CD14-positive monocyte (primary cell): ENCODE data around the gene RPEL1. TPM values are rescaled to one million over a fixed set of nuclear protein-coding genes. Genes with fewer than 3 reads are reported as not detected.

Experiments
- DNase-seq, 3 donors: peaks; one replicate each; pipeline ENCODE4 v3.0.0-alpha.2; 2011 to 2022
- H2AFZ ChIP-seq: 2 replicates; pipeline ENCODE4 v1.6.0; 2012; ENCODE audit warnings: mild to moderate bottlenecking, low read depth, low read length, inconsistent platforms; ENCODE audit not compliant: insufficient read depth, poor library complexity, severe bottlenecking
- H3K27ac ChIP-seq, 2 donors: 1 replicate in 1 of 2; 2 replicates in 1 of 2; pipeline ENCODE4 v1.5.1; 2012 to 2013; ENCODE audit warnings: low read length in 2 of 2, control low read depth in 1 of 2, inconsistent platforms in 1 of 2, low read depth in 1 of 2, mild to moderate bottlenecking in 1 of 2
- H3K27me3 ChIP-seq, 2 donors: one replicate each; pipeline versions ENCODE4 v1.6.0 to v1.6.1; 2011 to 2013; ENCODE audit warnings: low read length in 2 of 2; ENCODE audit not compliant: control insufficient read depth in 2 of 2, insufficient read depth in 2 of 2
- H3K36me3 ChIP-seq, 2 donors: replicated peaks in 1 of 2; 1 replicate in 1 of 2; 2 replicates in 1 of 2; pipeline versions ENCODE4 v1.5.1 to v1.6.1; 2012 to 2013; ENCODE audit warnings: low read length in 2 of 2, control low read depth in 1 of 2, inconsistent platforms in 1 of 2, mild to moderate bottlenecking in 1 of 2; ENCODE audit not compliant: insufficient read depth in 2 of 2, control insufficient read depth in 1 of 2
- H3K4me1 ChIP-seq, 2 donors: 1 replicate in 1 of 2; 2 replicates in 1 of 2; pipeline versions ENCODE4 v1.5.1 to v1.6.1; 2012 to 2013; ENCODE audit warnings: low read length in 2 of 2, control low read depth in 1 of 2, inconsistent platforms in 1 of 2, mild to moderate bottlenecking in 1 of 2, moderate library complexity in 1 of 2; ENCODE audit not compliant: insufficient read depth in 2 of 2, control insufficient read depth in 1 of 2
- H3K4me2 ChIP-seq: replicated peaks from 2 replicates; pipeline ENCODE3; 2012; ENCODE audit warnings: low read length, moderate library complexity, mild to moderate bottlenecking; ENCODE audit not compliant: poor library complexity, severe bottlenecking; ENCODE audit errors: extremely low read depth
- H3K4me3 ChIP-seq, 3 experiments: fragments of 200-600 bp in 1 of 3; sonication (generic) in 1 of 3; replicated peaks in 1 of 3; 1 replicate in 2 of 3; 2 replicates in 1 of 3; pipeline ENCODE4 v1.5.1; 2011 to 2013; ENCODE audit warnings: low read length in 3 of 3, mild to moderate bottlenecking in 3 of 3, control low read depth in 2 of 3, low read depth in 2 of 3, inconsistent platforms in 1 of 3, moderate library complexity in 1 of 3
- H3K79me2 ChIP-seq: 2 replicates; pipeline ENCODE4 v1.6.0; 2012; ENCODE audit warnings: mild to moderate bottlenecking, control low read depth, inconsistent platforms, low read length, moderate library complexity; ENCODE audit not compliant: insufficient read depth
- H3K9ac ChIP-seq: 2 replicates; pipeline ENCODE4 v1.6.0; 2017; ENCODE audit warnings: low read length, mild to moderate bottlenecking; ENCODE audit not compliant: insufficient read depth, poor library complexity, severe bottlenecking
- H3K9me3 ChIP-seq, 2 donors: replicated peaks in 1 of 2; 1 replicate in 1 of 2; 2 replicates in 1 of 2; pipeline versions ENCODE4 v1.5.1 to v1.6.1; 2012 to 2013; ENCODE audit warnings: low read length in 2 of 2, control low read depth in 1 of 2; ENCODE audit not compliant: control insufficient read depth in 1 of 2, insufficient read depth in 1 of 2
- H4K20me1 ChIP-seq: 2 replicates; pipeline ENCODE4 v1.6.0; 2012; ENCODE audit warnings: mild to moderate bottlenecking, low read length, control low read depth, moderate library complexity; ENCODE audit not compliant: insufficient read depth
- H3K27ac Mint-ChIP-seq, 7 donors: one replicate each; pipeline ENCODE4 v1.8.0; 2020; ENCODE audit warnings: mild to moderate bottlenecking in 7 of 7, mixed read lengths in 7 of 7, moderate library complexity in 6 of 7, inconsistent platforms in 2 of 7
- H3K27me3 Mint-ChIP-seq, 3 donors: one replicate each; pipeline ENCODE4 v1.8.0; 2021 to 2022; ENCODE audit warnings: low read depth in 3 of 3, mild to moderate bottlenecking in 3 of 3, mixed read lengths in 3 of 3, moderate library complexity in 3 of 3, inconsistent platforms in 1 of 3
- H3K36me3 Mint-ChIP-seq, 2 donors: one replicate each; pipeline ENCODE4 v1.8.0; 2020; ENCODE audit warnings: mixed read lengths in 2 of 2, inconsistent platforms in 1 of 2, mild to moderate bottlenecking in 1 of 2
- H3K4me1 Mint-ChIP-seq: one replicate; pipeline ENCODE4 v1.8.0; 2020; ENCODE audit warnings: mild to moderate bottlenecking, mixed read lengths
- H3K4me3 Mint-ChIP-seq, 2 donors: one replicate each; pipeline ENCODE4 v1.8.0; 2020; ENCODE audit warnings: mild to moderate bottlenecking in 2 of 2, mixed read lengths in 2 of 2, moderate library complexity in 1 of 2
- H3K9me3 Mint-ChIP-seq, 7 donors: one replicate each; pipeline ENCODE4 v1.8.0; 2020 to 2022; ENCODE audit warnings: mixed read lengths in 7 of 7, mild to moderate bottlenecking in 6 of 7, moderate library complexity in 6 of 7, inconsistent platforms in 2 of 7
- WGBS: methylation state at CpG from one replicate; pipeline ENCODE4 v1.1.5; 2013; ENCODE audit warnings: missing lambda C conversion rate; ENCODE audit not compliant: insufficient coverage; 5-methylcytosine and 5-hydroxymethylcytosine counted together
- intact Hi-C, 2 donors: fragments of 100-400 bp; cut with micrococcal nuclease; formaldehyde crosslinking; loops; one replicate each; pipeline versions ENCODE4 v1.15.0 to v1.15.1; 2023
- polyA plus RNA-seq, 3 donors: library from polyadenylated mRNA; depleted of rRNA in 1 of 3; unstranded in 2 of 3; stranded (reverse) in 1 of 3; fragments of 300-500 nt in 2 of 3; fragments of >200 nt in 1 of 3; fragmentation: Illumina TruSeq in 2 of 3; gene quantifications; 1 replicate in 2 of 3; 2 replicates in 1 of 3; pipeline ENCODE4 v1.2.3, GENCODE V29; 2012 to 2021
- TF ChIP-seq, protein P1 (sequence below): fragments of 200-600 bp; IDR thresholded peaks from one replicate; pipeline ENCODE4 v1.8.0; 2022; ENCODE audit warnings: antibody characterized with exemption, mild to moderate bottlenecking

Gene RPEL1
- polyA plus RNA-seq, 3 donors, result not detected

DNA sequence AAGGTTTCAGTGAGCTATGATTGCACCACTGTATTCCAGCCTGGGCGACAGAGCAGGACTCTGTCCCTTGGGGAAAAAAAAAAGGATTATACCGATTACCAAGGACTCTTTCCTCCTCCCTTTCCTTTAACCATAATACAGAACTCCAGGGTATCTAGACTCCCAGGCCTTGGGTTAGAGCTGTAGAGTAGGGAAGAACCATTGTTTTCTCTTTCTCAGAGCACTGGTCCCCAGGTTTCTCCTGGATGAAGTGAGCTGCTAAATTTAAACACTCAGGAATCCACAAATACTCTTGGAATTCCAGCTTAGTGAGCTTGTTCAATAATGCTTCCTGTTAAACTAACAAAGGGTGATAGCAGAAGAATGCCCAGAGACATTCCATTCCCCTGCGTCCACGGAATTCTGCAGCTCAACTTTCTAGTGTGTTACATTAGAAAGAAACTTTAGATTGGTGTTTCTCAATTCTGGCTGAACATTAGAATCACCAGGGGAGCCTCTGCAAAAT lies 14.6 kb upstream of the RPEL1 start:
- H3K27me3 Mint-ChIP-seq, result peaks cover 0 to 5% (median 0%) of the 10 kb centered on the region in 3 donors
- Histone ChIP-seq H3K9ac (no peak overlapping the region), H3K4me2 (no peak overlapping the region), H3K4me1 (peaks cover 33 to 44% of the 10 kb centered on the region in 2 donors), H4K20me1 (no peaks in the 10 kb centered on the region), H3K27me3 (no peaks in the 10 kb centered on the region), H3K9me3 (no peaks in the 10 kb centered on the region), H3K79me2 (no peaks in the 10 kb centered on the region), H3K27ac (no peak overlapping the region), H3K36me3 (no peaks in the 10 kb centered on the region), H3K4me3 (no peak overlapping the region), H2AFZ (no peak overlapping the region)
- no peak overlapping the region for H3K27ac Mint-ChIP-seq
- WGBS, result 100% methylated on average over 2 of the region's 4 CpGs
- intact Hi-C loops, result no loop called here
- TF ChIP-seq, protein P1, sequence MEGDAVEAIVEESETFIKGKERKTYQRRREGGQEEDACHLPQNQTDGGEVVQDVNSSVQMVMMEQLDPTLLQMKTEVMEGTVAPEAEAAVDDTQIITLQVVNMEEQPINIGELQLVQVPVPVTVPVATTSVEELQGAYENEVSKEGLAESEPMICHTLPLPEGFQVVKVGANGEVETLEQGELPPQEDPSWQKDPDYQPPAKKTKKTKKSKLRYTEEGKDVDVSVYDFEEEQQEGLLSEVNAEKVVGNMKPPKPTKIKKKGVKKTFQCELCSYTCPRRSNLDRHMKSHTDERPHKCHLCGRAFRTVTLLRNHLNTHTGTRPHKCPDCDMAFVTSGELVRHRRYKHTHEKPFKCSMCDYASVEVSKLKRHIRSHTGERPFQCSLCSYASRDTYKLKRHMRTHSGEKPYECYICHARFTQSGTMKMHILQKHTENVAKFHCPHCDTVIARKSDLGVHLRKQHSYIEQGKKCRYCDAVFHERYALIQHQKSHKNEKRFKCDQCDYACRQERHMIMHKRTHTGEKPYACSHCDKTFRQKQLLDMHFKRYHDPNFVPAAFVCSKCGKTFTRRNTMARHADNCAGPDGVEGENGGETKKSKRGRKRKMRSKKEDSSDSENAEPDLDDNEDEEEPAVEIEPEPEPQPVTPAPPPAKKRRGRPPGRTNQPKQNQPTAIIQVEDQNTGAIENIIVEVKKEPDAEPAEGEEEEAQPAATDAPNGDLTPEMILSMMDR, result no peak
- DNase-seq, result no peak
- H3K36me3 Mint-ChIP-seq, result no peaks in the 10 kb centered on the region
- H3K4me3 Mint-ChIP-seq, result no peak overlapping the region
- peaks cover 42% of the 10 kb centered on the region for H3K4me1 Mint-ChIP-seq
- peaks cover 0 to 2% (median 0%) of the 10 kb centered on the region in 7 donors for H3K9me3 Mint-ChIP-seq

DNA sequence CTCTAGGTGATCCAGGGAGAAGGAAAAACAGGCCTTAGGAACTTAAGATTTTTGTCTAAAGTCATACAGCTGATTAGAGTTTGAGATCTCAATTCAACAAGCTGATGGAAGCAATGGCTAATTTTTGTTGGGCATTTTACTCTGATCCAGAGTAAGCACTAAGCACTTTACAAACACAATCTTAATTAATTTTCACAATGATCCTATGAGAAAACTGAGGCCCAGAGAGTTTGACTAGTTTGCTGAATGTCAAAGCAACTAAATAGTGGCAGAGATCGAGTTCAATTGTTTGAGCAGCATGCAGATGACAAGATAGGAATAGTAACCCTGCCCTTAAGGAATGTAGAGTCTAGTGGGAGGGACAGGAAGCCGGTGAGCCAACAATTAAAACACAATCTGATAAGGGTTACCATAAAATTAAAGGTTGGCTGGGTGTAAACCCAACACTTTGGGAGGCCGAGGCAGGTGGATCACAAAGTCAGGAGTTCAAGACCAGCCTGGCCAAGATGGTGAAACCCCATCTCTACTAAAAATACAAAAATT lies 13.5 kb upstream of the RPEL1 start:
- no peak overlapping the region for H2AFZ ChIP-seq
- no peaks in the 10 kb centered on the region for H3K36me3 ChIP-seq
- no peak overlapping the region for H3K9ac ChIP-seq
- Mint-ChIP-seq H3K27ac (no peak overlapping the region), H3K4me3 (no peak overlapping the region), H3K36me3 (no peaks in the 10 kb centered on the region), H3K27me3 (peaks cover 0 to 5% (median 0%) of the 10 kb centered on the region in 3 donors), H3K4me1 (peaks cover 32% of the 10 kb centered on the region), H3K9me3 (no peaks in the 10 kb centered on the region)
- no peaks in the 10 kb centered on the region for H3K79me2 ChIP-seq
- H3K27me3 ChIP-seq, result no peaks in the 10 kb centered on the region
- intact Hi-C loops, result no loop called here
- H3K27ac ChIP-seq, result no peak overlapping the region
- no peaks in the 10 kb centered on the region for H4K20me1 ChIP-seq
- no peak overlapping the region for H3K4me3 ChIP-seq
- no peak for DNase-seq
- WGBS, result 100% methylated on average over 1 of the region's 3 CpGs
- H3K9me3 ChIP-seq, result no peaks in the 10 kb centered on the region
- peaks cover 22 to 33% of the 10 kb centered on the region in 2 donors for H3K4me1 ChIP-seq
- TF ChIP-seq, protein P1, result no peak
- no peak overlapping the region for H3K4me2 ChIP-seq
